Spleen (tissue), 7 donors: ENCODE results near the gene NEK10.

Source experiments
- POLR2A ChIP-seq, 3 donors: fragments of 450-650 bp; IDR thresholded peaks; one replicate each; pipeline ENCODE4 v1.5.1; 2017; ENCODE audit warnings: antibody characterized with exemption in 3 of 3, mild to moderate bottlenecking in 1 of 3
- TF ChIP-seq, protein P1 (sequence below), 11 experiments: fragments of 200-600 bp in 7 of 11; fragments of 450-650 bp in 4 of 11; sonication (generic) in 4 of 11; IDR thresholded peaks in 8 of 11; conservative IDR thresholded peaks in 3 of 11; 1 replicate in 7 of 11; 2 replicates in 4 of 11; pipeline versions ENCODE4 v1.4.0 to v1.8.0; 2016 to 2021; ENCODE audit warnings: antibody characterized with exemption in 11 of 11, inconsistent platforms in 4 of 11, mild to moderate bottlenecking in 1 of 11
- donor health status: DM: no; HTN: no; CAD: no; lungs with moderate emphysema.
- donor health status: DM: no; HTN: no; CAD: no.
- donor health status: DM: no; HTN: no; CAD: no.

DNA sequence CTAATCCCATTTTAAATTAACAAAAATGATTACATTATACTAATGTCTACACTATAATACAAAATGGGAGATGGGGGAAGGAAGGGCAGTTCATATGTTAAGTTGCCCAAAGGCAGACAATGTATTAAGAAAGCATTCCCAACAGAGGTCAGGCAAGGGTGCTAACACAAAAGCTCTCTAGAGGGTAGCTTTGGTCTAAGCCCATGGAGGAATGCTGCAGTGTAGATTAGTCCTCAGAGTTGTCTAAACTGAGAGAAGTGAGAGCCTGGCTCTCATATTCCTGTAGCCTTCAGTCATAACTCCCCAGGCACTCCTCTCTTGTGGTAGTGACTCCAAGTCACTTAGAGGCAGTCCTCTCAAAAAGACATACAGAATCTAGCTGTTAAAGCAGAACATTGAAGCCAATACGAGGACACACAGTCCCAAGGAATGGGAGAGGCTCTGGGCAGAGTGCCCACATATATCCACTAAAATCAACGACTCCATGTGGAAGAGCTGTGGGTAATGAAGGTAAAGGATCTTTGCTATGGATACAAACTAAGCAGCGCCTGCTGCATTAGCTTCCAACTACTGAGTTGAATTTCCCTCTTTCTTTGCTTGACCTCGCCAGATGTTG lies 14.5 kb downstream of the NEK10 start:
- TF ChIP-seq, protein P1, sequence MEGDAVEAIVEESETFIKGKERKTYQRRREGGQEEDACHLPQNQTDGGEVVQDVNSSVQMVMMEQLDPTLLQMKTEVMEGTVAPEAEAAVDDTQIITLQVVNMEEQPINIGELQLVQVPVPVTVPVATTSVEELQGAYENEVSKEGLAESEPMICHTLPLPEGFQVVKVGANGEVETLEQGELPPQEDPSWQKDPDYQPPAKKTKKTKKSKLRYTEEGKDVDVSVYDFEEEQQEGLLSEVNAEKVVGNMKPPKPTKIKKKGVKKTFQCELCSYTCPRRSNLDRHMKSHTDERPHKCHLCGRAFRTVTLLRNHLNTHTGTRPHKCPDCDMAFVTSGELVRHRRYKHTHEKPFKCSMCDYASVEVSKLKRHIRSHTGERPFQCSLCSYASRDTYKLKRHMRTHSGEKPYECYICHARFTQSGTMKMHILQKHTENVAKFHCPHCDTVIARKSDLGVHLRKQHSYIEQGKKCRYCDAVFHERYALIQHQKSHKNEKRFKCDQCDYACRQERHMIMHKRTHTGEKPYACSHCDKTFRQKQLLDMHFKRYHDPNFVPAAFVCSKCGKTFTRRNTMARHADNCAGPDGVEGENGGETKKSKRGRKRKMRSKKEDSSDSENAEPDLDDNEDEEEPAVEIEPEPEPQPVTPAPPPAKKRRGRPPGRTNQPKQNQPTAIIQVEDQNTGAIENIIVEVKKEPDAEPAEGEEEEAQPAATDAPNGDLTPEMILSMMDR (IDR thresholded peaks at IDR 0.05 in 8 of 11, conservative IDR thresholded peaks at IDR 0.05 in 3 of 11), result no peak
- TF ChIP-seq POLR2A (IDR thresholded peaks at IDR 0.05), result no peak
